Measurements from ENCODE around the gene USP20. TPM values are rescaled to one million over a fixed set of nuclear protein-coding genes. Genes with fewer than 3 reads are reported as not detected.

The USP20 gene
- total and polyA plus RNA-seq, 2 donors from 2014 or later, result 22.8 to 28.8 TPM

DNA sequence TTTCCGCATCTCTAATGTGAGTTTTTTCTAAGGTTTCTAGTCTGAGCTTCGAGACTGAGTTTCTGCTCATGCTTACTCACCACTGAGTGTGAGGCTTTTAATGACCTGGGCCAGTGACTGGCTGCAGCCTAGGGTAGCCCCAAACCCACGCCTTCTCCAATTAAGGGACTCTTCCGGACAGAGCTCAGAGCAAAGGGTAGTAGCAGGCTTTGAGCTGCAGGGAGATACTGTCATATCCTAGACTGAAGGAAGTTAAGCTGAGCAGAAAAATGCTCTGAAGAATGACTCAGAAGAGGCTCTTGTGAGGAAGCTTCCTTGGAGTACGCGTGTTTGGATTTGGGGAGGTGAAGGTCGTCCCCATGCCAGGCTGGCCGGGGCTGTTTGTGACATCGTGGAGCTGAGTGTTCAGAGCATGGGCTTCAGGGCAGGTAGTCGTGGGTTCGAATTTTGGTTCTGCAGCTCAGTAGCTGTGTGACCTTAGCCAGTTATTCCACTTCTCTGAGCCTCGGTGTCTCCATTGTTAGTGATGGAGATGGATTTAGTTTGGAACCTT, 3.5 kb downstream of the USP20 start:
- DNase-seq, result no peak
- intact Hi-C loops (cut with DNase I), result no loop called here
- Histone ChIP-seq H3K9ac (ENCODE audit: low read length in 3 of 3) (no peak overlapping the region), H3K4me1 (ENCODE audit: control insufficient read depth in 2 of 3, insufficient read depth in 2 of 3, low read depth in 1 of 3, low read length in 3 of 3) (peaks cover 0 to 8% (median 4%) of the 10 kb centered on the region in 3 donors), H3K27ac (ENCODE audit: low read depth in 2 of 2, low read length in 2 of 2) (no peak overlapping the region), H3K36me3 (ENCODE audit: control insufficient read depth in 2 of 3, insufficient read depth in 3 of 3, low read length in 3 of 3) (no peaks in the 10 kb centered on the region), H3K4me3 (ENCODE audit: low read length in 3 of 3) (no peak overlapping the region), H3K9me3 (ENCODE audit: control insufficient read depth in 2 of 3, insufficient read depth in 1 of 3, low read length in 3 of 3) (no peaks in the 10 kb centered on the region), H3K27me3 (ENCODE audit: control insufficient read depth, insufficient read depth, low read length) (no peaks in the 10 kb centered on the region)
- TF ChIP-seq, protein P1, sequence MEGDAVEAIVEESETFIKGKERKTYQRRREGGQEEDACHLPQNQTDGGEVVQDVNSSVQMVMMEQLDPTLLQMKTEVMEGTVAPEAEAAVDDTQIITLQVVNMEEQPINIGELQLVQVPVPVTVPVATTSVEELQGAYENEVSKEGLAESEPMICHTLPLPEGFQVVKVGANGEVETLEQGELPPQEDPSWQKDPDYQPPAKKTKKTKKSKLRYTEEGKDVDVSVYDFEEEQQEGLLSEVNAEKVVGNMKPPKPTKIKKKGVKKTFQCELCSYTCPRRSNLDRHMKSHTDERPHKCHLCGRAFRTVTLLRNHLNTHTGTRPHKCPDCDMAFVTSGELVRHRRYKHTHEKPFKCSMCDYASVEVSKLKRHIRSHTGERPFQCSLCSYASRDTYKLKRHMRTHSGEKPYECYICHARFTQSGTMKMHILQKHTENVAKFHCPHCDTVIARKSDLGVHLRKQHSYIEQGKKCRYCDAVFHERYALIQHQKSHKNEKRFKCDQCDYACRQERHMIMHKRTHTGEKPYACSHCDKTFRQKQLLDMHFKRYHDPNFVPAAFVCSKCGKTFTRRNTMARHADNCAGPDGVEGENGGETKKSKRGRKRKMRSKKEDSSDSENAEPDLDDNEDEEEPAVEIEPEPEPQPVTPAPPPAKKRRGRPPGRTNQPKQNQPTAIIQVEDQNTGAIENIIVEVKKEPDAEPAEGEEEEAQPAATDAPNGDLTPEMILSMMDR (IDR thresholded peaks at IDR 0.05; ENCODE audit: borderline replicate concordance, extremely low read depth, insufficient read depth), result no peak
- no peak for FAIRE-seq

DNA sequence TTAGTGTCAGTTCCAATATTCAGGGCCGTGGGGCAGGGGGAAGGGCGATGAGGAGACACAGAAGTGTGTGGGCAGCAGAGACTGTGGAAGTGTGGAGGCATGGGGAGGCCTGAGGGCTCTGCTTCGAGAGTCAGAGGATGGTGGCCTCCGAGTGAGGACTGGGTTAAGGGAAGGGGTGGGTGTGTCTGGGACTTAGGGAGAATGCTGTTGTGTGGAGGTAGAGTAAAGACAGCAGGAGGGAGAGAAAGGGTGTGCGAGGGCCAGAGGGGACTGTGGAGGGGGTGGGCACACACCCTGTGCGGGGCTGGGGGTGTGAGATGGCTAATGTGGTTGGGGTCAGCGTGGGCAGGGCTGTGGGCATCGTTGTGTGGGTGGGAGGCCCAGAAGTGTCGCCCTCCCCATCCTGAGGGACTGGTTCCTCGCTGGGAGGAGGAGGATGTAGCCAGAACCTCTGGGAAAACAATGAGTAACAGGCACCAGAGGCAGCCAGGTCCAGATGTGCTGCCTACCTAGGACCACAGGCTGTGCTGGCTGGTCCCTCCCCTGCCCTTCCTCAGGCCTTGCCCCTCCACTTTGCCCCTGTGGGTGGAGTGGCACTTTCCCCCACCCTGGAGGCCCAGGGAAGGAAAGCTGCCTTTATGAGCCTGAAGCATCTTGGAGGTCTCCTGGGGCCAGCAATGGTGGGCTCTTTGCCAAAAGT, 4.2 kb downstream of the USP20 start:
- Histone ChIP-seq H3K4me3 (ENCODE audit: low read length in 3 of 3) (no peak overlapping the region), H3K4me1 (ENCODE audit: control insufficient read depth in 2 of 3, insufficient read depth in 2 of 3, low read depth in 1 of 3, low read length in 3 of 3) (peaks cover 0 to 4% (median 3%) of the 10 kb centered on the region in 3 donors), H3K27ac (ENCODE audit: low read depth in 2 of 2, low read length in 2 of 2) (no peak overlapping the region), H3K36me3 (ENCODE audit: control insufficient read depth in 2 of 3, insufficient read depth in 3 of 3, low read length in 3 of 3) (no peaks in the 10 kb centered on the region), H3K9me3 (ENCODE audit: control insufficient read depth in 2 of 3, insufficient read depth in 1 of 3, low read length in 3 of 3) (no peaks in the 10 kb centered on the region), H3K9ac (ENCODE audit: low read length in 3 of 3) (no peak overlapping the region), H3K27me3 (ENCODE audit: control insufficient read depth, insufficient read depth, low read length) (no peaks in the 10 kb centered on the region)
- TF ChIP-seq, protein P1 (IDR thresholded peaks at IDR 0.05; ENCODE audit: borderline replicate concordance, extremely low read depth, insufficient read depth), result no peak
- DNase-seq, result no peak
- intact Hi-C loops (cut with DNase I), result no loop called here
- FAIRE-seq, result no peak

DNA sequence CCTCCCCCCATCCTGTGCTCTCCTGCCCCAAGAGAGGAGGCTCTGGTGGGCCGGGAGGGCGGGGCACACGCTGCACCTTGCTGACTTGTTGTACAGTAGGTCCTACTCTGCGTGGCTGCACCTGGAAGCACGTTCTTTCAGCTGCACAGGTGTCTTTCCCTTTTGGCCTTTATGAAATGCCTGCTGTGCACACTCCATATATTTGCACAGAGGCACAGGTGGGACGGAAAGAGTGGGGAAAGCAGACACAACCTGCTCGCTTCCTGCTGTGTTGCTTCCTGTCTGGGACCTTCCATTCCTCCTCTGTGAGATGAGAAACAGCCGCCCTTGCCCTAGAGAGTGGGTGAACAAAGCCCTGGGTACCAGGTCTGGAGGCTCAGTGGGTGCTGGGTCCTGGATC, 4.8 kb downstream of the USP20 start:
- DNase-seq (no peak), FAIRE-seq (no peak)
- H3K9me3 ChIP-seq (ENCODE audit: control insufficient read depth in 2 of 3, insufficient read depth in 1 of 3, low read length in 3 of 3), result no peaks in the 10 kb centered on the region
- peaks cover 0 to 4% (median 3%) of the 10 kb centered on the region in 3 donors for H3K4me1 ChIP-seq (ENCODE audit: control insufficient read depth in 2 of 3, insufficient read depth in 2 of 3, low read depth in 1 of 3, low read length in 3 of 3)
- no peak overlapping the region for H3K9ac ChIP-seq (ENCODE audit: low read length in 3 of 3)
- H3K36me3 ChIP-seq (ENCODE audit: control insufficient read depth in 2 of 3, insufficient read depth in 3 of 3, low read length in 3 of 3), result no peaks in the 10 kb centered on the region
- H3K4me3 ChIP-seq (ENCODE audit: low read length in 3 of 3), result no peak overlapping the region
- intact Hi-C loops (cut with DNase I), result no loop called here
- no peak overlapping the region for H3K27ac ChIP-seq (ENCODE audit: low read depth in 2 of 2, low read length in 2 of 2)
- TF ChIP-seq, protein P1 (IDR thresholded peaks at IDR 0.05; ENCODE audit: borderline replicate concordance, extremely low read depth, insufficient read depth), result no peak
- no peaks in the 10 kb centered on the region for H3K27me3 ChIP-seq (ENCODE audit: control insufficient read depth, insufficient read depth, low read length)

All from kidney (tissue), 14 donors.